HG03432 (cell line): Measurements from ENCODE around the gene NRL.
"Not testable (repeated sequence)": the region's sequence is repeated elsewhere in the genome, so short reads cannot be mapped to it uniquely, and the experiment has no call there.

Source experiments
- ATAC-seq: cut with Tn5 transposase; IDR thresholded peaks from one replicate; pipeline ENCODE4 v1.9.1; 2021; ENCODE audit warnings: mild to moderate bottlenecking, moderate library complexity; ENCODE audit not compliant: unreplicated experiment

NRL gene

DNA sequence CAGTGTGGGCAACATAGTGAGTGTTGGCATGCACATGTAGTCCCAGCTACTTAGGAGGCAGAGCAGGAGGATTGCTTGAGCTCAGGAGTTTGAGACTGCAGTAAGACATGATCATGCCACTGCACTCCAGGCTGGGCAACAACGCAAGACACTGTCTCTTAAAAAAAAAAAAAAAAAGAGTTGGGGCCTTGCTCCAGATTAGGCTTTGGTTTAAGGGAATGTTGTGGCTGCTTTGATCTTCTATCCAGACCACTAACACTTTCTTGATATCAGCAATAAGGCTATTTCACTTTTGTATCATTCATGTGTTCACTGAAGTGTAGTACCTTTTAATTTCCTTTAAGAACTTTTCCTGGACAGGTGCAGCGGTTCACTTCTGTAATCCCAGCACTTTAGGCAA lies 12.9 kb upstream of the NRL start:
- ATAC-seq = no peak

DNA sequence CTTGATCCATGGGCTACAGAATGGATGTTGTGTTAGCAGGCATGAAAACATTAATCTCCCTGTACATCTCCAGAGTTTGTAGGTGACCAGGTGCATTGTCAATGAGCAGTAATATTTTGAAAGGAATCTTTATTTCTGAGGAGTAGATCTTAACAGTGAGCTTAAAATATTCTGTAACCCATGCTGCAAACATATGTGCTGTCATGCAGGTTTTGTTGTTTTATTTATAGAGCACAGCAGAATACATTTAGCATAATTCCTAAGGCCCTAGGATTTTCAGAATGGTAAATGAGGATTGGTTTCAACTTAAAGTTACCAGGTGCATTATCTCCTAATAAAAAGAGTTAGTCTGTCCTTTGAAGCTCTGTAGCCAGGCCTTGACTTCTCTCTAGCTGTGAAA lies 12.2 kb upstream of the NRL start:
- no peak for ATAC-seq

DNA sequence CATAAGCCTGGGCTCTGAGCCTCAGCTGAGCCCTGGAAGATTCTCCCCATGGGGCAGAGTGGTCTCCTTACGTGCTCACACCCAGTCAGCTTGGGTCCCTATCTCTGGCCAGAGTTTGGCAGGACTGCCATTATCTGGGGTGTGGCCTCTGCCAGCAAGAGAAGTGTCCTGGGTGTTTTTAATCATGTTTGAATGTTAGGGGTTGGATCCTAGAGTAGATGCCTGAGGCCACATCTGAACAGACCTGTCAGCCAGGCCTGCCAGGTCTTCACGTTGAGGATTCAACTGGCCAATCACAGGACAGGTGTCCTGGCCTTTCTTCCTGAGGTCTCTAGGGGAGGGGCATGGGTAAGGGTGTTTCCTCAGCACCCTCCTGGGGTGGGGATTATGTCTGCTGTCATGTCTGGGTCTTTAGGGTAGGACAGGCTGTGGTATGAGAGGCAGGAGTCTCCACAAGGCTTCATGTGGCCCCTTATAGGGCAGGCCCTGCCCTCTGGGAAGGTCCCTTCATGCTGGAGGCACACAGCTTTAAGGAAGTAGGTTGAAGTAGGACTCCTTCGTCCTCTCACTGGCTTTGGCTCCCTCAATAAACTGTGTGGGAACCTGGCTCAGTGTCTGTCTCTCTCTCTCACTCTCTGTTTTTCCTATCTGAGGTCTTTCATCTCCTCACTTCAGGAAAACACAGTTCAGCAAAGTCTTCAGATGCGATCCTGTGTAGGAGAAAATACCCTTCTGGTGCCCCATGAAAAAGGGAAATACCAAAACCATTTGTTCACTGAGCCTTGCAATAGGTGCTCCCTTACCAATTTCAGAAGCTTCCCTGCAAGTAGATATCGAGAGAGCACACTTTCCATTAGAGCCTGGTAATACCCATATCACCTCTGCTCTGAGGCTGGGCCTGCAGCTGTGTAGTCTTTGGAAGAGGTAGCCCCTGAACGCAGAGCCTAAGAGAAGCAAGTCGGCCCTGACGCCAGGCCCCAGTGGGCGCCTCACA lies 9.0 kb upstream of the NRL start:
- peak; percentile 71 for ATAC-seq

DNA sequence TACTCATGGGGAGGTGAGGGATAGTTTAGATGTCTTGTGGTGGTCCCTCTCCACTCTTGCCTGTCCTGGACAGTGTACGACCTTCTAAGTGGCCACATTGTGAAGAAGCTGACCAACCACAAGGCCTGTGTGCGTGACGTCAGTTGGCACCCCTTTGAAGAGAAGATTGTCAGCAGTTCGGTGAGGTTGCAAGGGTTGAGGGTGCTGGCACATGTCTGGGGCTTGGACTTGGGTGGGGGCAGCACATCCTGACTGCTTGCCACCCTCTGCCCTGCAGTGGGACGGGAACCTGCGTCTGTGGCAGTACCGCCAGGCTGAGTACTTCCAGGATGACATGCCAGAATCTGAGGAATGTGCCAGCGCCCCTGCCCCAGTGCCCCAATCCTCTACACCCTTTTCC lies 8.1 kb upstream of the NRL start:
- no peak for ATAC-seq

DNA sequence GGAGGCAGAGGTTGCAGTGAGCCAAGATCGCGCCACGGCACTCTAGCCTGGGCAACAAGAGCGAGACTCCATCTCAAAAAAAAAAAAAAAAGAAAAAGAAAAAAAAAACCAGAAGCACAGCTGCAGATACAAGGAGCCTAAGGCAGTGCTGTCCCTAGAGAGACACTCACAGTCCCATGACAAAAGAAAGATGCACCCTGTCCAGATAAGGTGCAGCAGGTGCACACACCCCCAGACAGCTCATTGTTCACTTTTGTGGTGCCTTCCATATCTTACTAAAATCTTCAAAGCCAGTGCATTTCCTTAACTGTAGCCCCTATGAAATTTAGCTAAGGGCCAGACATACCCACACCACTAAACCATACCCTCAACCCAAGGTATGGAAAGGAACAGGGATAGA lies 7.7 kb upstream of the NRL start:
- ATAC-seq = no peak

DNA sequence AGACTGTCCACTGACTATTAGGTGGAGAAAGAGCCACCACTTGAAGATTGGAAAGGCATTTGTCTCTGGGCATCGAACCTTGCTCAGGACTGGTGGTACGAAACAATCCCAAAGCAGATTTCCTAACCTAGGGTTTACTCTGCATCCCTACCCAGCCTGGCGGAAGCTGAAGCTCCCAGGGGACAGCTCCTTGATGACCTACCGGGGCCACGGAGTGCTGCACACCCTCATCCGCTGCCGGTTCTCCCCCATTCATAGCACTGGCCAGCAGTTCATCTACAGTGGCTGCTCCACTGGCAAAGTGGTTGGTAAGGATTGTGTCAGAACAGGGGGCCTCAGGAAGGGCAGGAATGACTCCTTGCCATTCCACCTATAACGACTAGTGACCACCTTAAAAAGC lies 6.5 kb upstream of the NRL start:
- ATAC-seq = no peak

DNA sequence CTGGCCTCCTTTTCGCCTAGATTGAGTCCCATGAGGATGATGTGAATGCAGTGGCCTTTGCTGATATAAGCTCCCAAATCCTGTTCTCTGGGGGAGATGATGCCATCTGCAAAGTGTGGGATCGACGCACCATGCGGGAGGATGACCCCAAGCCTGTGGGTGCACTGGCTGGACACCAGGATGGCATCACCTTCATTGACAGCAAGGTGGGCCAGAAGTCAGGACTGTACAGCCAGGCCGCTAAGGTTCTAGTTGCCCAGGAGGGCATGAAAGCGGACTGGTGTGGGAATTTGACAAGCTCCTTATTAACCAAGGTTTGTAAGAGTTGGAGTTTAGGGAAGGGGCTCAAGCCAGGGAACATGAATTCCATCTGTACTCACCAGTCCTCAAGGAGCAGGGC lies 4.9 kb upstream of the NRL start:
- ATAC-seq = no peak

DNA sequence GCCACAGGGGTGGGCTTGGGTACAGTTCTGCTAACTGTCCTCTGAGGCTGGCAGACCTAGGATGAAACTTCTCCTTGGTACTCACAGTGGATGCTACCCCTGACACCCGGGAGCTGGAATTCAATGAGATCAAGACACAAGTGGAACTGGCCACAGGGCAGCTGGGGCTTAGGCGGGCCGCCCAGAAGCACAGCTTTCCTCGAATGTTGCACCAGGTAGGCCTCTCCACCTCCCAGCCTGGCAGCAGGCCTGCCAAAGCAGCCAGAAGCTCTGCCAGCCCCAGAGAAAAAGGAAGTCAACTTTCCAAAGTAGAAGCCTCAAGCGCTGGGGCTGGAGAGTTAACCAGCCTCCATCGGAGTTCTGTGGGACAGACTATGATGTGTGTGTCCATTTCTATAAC lies 2.4 kb upstream of the NRL start:
- ATAC-seq = no peak

DNA sequence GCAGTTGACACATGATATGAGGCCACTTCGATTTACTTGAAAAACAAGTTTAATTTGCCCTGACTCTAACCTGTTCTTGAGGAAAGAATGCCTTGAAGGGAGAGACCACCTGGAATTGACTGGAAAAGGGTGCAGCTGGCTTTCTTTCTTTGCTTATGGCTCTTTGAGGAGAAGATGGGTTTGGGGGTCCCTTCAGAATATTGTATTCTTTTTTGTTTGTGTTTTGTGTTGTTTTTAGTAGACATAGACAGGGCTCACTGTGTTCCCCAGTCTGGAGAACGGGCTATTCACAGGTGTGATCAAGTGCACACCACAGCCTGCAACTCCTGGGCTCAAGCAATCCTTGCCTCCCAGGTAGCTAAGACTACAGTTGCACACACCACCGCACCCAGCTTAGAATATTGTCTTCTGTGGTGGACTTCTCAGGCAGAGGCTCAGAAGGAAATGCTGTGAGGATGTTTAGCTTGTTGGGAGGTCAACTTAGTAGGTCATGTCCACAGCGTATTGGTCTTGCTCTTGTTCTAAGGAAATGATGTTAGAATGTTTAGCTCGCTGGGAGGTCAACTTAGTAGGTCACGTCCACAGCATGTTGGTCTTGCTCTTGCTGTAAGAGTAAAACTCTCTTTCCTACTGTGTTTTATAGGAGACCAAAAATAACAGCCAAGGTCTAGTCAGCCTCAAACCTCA lies 1.5 kb upstream of the NRL start:
- ATAC-seq = no peak

DNA sequence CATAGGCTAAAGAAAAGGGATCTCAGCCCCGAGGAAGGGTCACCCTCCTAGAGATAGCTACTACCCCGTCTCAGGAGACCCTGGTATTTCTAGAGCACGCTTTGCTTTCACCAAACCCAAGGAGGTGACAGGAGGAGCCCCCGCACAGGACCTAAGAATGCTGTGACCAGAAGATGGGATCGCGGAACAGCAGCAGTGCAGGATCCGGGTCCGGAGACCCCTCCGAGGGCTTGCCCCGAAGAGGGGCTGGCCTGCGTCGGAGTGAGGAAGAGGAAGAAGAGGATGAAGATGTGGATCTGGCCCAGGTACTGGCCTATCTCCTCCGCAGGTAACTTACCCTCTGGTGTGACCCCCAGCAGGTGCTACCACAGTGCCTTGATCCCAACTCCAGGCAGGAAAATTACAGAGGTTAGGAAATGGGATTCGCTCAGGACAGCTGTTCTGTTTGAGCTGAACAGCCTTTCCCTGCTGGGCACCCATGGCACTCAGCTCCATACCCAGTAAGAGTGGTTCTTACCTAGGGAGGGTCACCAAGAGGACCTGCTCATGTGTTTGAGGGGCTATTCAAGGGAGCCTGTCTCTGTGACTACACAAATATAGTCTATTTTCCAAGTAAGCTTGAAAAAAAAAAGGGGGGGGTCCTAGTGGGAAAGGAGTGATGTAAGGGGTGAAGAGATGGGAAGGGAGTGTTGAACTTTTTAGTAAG lies 826 bp upstream of the NRL start:
- no peak for ATAC-seq

DNA sequence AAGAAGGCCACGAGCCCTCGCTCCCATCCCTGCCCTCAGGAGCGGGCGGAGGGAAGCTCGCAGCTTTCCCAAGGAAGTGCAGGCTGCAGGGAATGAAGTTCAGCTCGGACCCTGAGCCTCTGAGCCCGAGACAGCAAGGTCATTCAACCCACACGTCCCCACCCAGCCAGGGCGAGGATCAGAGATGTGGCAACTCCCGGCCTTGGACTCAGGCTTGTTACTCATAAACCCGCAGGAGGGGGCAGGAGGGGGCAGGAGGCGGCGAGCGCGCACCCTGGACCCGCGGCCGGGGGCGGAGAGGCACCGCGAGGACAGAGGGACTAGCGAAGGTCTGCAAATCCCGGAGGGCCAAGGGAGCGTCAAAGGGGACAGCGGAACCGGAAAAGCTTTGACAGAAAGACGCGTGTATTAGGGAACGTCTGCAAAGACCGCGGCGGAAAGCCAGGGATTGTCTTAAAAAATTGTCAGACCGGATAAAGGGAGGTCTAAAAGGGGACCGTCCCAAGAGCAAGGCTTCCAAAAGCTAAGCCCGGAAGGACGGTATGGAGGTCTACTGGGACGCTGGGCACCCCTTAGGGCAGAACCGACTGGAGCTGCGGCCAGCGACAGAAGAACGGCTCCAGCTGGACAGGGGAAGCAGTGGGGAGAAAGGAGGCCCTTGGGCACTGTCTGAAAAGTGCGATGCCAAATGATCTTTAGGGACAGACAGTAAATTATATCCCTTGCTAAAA lies 783 bp downstream of the NRL start:
- ATAC-seq = peak; percentile 29

DNA sequence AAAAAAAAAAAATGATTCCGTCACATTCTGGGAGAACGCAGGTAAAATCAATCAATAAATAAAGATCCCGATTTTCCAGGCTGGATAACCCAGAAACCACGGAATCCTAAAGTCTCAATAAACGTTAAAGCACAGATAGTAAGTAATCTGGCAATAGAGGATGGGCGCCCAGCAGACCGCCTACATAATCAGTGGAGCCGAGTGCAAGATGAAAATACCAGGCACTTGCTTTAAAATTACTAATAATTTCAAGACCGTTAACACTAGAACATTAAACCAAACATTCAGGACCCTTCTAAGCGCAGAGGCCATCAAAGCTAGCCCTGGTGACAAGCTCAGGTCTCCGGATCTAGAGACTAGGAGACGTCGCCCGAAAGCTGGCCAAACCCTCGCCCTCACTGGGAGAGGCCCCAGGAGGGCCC lies 1.4 kb downstream of the NRL start:
- ATAC-seq = no peak

DNA sequence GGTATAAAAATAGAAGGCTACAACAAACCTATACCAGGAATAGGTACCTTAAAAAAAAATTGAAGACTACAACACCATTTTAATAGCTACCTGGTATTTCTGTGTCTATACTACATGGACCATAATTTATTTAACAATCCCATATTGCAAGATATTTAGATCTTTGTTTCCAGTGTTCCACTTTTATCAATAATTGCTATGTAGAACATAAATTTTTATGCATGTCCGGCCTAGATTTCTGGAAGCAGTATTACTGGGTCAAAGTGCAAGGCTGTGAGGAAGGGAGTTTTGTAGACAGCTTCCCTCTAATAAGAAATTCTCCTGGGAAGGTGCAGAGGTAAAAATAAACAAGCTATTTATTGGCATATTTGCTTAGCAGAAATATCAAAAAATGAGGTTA lies 4.2 kb downstream of the NRL start:
- no peak for ATAC-seq

DNA sequence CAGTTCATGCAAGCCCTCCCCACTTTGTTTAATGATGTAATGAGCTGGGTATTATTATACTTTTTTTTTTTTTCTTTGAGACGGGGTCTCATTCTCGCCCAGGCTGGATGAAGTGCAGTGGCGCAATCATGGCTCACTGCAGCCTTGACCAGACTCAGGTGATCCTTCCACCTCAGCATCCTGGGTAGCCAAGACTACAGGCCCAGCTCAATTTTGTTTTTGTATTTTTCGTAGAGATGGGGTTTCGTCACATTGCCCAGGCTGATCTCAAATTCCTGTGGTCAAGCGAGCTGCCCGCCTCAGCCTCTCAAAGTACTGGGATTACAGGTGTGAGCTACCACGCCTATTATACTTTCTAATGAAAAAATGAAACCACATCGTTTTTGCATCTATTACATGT lies 4.7 kb downstream of the NRL start:
- no peak for ATAC-seq

DNA sequence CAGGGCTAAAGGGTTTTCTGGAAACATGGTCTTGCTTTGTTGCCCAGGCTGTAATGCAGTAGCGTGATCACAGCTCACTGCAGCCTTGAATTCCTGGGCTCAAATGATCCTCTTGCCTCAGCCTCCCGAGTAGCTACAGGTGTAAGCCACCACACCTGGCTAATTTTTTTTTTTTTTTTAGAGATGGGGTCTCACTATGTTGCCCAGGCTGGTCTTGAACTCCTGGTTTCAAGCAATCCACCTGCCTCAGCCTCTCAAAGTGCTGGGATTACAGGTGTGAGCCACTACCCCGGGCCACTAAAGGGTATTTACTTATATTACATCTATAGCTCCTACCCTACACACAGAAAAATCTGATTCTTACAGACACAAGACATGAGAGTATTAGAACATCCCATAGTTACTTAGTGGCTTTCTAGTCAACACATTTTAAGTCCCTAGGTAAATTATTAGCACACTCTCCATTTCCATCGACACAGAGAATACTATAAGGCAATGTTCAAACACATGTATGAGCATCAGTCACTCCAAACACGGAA lies 6.3 kb downstream of the NRL start:
- peak; percentile 29 for ATAC-seq

DNA sequence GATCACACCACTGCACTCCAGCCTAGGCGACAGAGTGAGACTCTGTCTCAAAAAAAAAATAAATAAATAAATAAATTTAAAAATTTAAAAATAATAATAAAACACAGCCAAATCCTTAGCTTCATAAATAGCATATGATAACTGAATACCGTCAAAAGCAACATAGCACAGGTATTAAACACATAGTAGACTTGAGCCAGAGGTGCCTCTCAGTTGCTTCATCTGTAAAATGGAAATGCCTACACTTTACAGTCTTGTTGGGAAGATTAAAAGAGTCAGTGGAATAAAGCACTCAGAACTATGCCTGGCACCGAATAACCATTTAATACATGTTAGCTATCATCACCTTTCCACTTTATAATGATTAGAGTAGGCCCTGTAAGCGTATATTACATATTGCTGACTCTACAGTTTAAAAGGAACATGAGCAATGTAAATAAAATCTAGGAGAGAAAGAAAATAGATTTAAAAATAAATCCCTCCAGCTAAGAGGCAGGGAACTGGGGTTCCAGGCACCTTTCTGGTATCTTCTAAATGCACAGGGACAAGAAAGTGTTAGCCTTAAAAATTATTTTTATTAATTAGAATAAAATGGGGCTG lies 8.0 kb downstream of the NRL start:
- ATAC-seq = no peak

DNA sequence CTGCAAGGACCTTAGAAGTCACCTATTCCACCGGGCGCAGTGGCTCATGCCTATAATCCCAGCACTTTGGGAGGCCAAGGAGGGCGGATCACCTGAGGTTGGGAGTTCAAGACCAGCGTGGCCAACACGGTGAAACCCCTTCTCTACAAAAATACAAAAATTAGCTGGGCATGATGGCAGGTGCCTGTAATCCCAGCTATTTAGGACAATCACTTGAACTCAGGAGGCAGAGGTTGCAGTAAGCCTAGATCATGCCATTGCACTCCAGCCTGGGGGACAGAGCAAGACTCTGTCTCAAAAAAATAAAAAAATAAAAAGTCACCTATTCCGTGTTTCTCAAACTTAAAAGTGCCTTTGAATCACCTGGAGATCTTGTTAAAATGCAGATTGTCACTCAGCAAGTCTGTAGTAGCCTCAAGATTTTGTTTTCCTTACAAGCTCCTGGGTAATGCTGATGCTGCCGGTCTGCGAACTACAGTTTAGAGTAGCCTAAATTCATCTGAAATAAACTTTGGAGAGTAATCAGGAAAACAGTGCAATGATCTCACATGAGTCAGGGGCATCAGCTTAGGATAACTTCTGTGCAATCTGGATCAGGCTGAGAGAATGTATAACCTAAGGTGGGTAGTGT lies 9.0 kb downstream of the NRL start:
- ATAC-seq = not testable (repeated sequence)

DNA sequence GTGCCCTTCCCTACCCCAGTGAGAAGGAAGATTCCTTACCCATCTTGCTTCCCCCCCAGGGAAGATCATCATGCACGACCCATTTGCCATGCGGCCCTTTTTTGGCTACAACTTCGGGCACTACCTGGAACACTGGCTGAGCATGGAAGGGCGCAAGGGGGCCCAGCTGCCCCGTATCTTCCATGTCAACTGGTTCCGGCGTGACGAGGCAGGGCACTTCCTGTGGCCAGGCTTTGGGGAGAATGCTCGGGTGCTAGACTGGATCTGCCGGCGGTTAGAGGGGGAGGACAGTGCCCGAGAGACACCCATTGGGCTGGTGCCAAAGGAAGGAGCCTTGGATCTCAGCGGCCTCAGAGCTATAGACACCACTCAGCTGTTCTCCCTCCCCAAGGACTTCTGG lies 11.3 kb downstream of the NRL start:
- no peak for ATAC-seq

DNA sequence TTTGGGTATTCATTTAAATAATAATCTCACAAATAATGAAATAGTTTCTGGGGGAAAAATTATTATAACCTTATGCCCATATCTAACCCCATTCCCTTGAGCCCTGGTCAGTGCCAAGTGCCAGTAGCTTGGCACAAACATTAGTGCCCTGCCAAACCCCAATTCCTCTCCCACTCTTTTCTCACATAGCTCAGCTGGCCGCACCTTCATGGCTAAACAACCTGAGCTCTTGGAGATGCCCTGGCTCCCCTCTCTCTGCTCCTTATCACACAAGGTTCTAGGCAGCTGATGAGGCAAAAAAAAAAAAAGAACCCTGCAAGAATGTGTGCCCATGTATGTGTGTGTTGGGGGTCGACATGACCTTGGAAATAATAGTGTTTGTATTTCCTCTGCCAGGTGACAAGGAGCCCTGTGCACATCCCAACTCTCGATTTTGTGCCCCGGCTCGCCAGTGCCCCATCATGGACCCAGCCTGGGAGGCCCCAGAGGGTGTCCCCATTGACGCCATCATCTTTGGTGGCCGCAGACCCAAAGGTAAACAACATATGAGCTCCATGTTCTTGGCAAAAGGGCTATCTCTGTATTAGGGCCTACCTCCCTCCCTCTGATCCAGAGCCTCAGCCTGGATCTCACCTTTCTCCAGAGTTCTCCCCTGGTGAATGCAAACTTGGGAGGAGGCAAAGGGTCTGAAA lies 12.2 kb downstream of the NRL start:
- ATAC-seq = no peak
